ENCODE results near the gene CAPN7.
"Not testable (repeated sequence)": the region's sequence is repeated elsewhere in the genome, so short reads cannot be mapped to it uniquely, and the experiment has no call there.

CAPN7 gene

DNA sequence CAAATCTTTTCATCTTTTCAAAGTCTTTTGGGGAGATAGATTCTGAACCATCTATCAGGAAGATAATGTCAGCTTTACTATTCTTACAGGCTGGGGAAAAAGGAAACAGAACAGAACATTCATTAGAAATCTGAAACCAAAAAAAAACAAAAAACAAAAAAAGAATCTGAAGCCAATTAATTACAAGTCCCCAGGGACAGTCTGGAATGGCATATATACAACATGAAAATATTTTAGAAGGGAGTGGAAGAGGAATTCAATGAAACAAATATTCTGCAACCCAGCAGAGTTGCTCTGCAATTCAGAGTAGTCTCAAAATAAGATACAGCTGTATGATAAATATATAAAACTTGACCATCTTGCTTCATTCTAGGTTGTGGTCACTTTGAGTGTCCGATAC lies 41.7 kb upstream of the CAPN7 start:
- no peaks in the 10 kb centered on the region for H3K27me3 ChIP-seq
- no peaks in the 10 kb centered on the region for H3K36me3 ChIP-seq
- no peak overlapping the region for H3K4me3 ChIP-seq (ENCODE audit: low read depth in 1 of 2, low read length in 1 of 2)
- no peak for TF ChIP-seq CTCF (IDR thresholded peaks at IDR 0.05)
- H3K27ac ChIP-seq = no peak overlapping the region
- H3K4me1 ChIP-seq (ENCODE audit: control insufficient read depth in 1 of 2, insufficient read depth in 1 of 2, low read depth in 1 of 2, low read length in 1 of 2) = no peaks in the 10 kb centered on the region
- no peaks in the 10 kb centered on the region for H3K9me3 ChIP-seq

- TF ChIP-seq CTCF (IDR thresholded peaks at IDR 0.05) = no peak
- H3K4me3 ChIP-seq (ENCODE audit: low read depth in 1 of 2, low read length in 1 of 2) = no peak overlapping the region
- H3K27me3 ChIP-seq = no peaks in the 10 kb centered on the region
- H3K36me3 ChIP-seq = no peaks in the 10 kb centered on the region
- H3K27ac ChIP-seq = no peak overlapping the region
- H3K4me1 ChIP-seq (ENCODE audit: control insufficient read depth in 1 of 2, insufficient read depth in 1 of 2, low read depth in 1 of 2, low read length in 1 of 2) = no peaks in the 10 kb centered on the region
- no peaks in the 10 kb centered on the region for H3K9me3 ChIP-seq
Measured at GRCh38 chr3:15165061-15165460, 41.0 kb upstream of the CAPN7 start.

- not testable (repeated sequence) for H3K4me3 ChIP-seq (ENCODE audit: low read depth in 1 of 2, low read length in 1 of 2); H3K27me3 ChIP-seq; H3K9me3 ChIP-seq; H3K36me3 ChIP-seq; H3K27ac ChIP-seq; H3K4me1 ChIP-seq (ENCODE audit: control insufficient read depth in 1 of 2, insufficient read depth in 1 of 2, low read depth in 1 of 2, low read length in 1 of 2)
Measured at GRCh38 chr3:15166391-15166790, 39.7 kb upstream of the CAPN7 start.

DNA sequence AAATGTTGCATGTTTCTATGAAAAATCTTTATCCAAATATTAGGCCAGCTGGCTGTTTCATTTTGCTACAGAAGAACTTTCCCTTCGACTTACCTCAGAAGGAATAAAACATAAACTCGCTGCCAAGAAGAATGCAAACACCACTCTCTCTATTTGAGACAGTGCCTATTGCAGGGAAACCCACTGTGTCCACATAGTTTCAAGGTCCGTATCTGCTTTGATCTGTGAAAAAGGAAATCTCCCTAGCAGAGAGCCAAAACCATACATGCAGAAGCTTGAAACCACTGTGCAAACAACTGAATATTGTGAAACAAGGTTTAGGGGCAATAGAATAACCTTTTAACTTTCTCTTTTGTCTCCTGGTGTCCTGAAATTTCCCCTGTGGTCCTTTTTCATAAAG lies 35.0 kb upstream of the CAPN7 start:
- no peaks in the 10 kb centered on the region for H3K36me3 ChIP-seq
- no peak overlapping the region for H3K4me3 ChIP-seq (ENCODE audit: low read depth in 1 of 2, low read length in 1 of 2)
- no peaks in the 10 kb centered on the region for H3K9me3 ChIP-seq
- TF ChIP-seq CTCF (IDR thresholded peaks at IDR 0.05) = no peak
- no peak overlapping the region for H3K27ac ChIP-seq
- H3K27me3 ChIP-seq = peaks cover 8% of the 10 kb centered on the region
- no peaks in the 10 kb centered on the region for H3K4me1 ChIP-seq (ENCODE audit: control insufficient read depth in 1 of 2, insufficient read depth in 1 of 2, low read depth in 1 of 2, low read length in 1 of 2)

DNA sequence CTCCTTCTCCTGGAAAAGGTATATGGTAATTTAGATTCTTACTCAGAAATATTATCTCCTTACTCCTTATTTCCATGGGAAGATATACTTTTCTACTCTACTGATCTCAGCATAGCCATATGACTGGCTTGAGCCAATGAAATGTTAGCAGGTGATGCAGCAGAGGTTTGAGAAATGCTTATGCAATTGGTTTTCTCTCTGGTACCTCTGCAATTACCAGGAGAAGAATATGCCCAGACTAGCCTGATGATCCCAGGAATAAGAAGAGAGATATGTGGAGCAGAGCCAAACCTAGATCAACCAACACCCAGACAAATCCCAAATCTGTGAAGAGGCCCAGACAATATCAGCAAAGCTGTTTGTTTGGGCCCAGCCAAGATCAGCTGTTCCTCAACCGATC lies 33.2 kb upstream of the CAPN7 start:
- Histone ChIP-seq H3K27ac (no peak overlapping the region), H3K36me3 (no peaks in the 10 kb centered on the region), H3K4me1 (ENCODE audit: control insufficient read depth in 1 of 2, insufficient read depth in 1 of 2, low read depth in 1 of 2, low read length in 1 of 2) (no peaks in the 10 kb centered on the region), H3K4me3 (ENCODE audit: low read depth in 1 of 2, low read length in 1 of 2) (no peak overlapping the region), H3K27me3 (peaks cover 22% of the 10 kb centered on the region), H3K9me3 (no peaks in the 10 kb centered on the region)
- TF ChIP-seq CTCF (IDR thresholded peaks at IDR 0.05) = no peak

DNA sequence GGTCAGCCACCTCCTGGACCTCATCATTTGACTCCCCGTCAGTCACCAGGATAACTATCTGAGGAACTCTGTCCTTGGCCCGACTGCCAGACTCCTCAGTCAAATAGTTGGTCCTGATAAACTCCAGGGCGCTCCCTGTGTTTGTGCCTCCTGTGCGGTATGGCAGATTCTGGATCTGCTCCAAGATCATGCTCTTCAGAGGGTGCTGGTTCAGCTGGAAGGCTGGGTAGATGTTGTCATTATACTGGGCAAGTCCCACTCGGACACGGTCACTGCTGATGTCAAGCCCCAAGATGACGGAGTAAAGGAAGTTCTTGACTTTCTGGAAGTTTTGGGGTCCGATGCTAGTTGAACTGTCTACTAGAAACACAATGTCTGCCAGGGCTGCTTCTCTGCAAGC lies 31.1 kb upstream of the CAPN7 start:
- no peak for TF ChIP-seq CTCF (IDR thresholded peaks at IDR 0.05)
- no peaks in the 10 kb centered on the region for H3K4me1 ChIP-seq (ENCODE audit: control insufficient read depth in 1 of 2, insufficient read depth in 1 of 2, low read depth in 1 of 2, low read length in 1 of 2)
- H3K4me3 ChIP-seq (ENCODE audit: low read depth in 1 of 2, low read length in 1 of 2) = no peak overlapping the region
- H3K36me3 ChIP-seq = no peaks in the 10 kb centered on the region
- H3K27me3 ChIP-seq = peaks cover 41% of the 10 kb centered on the region
- no peaks in the 10 kb centered on the region for H3K9me3 ChIP-seq
- no peak overlapping the region for H3K27ac ChIP-seq

Data from neutrophil (primary cell).